Glomerular visceral epithelial cell (primary cell): ENCODE measurements around the gene CHMP5.
"Not testable (repeated sequence)": the region's sequence is repeated elsewhere in the genome, so short reads cannot be mapped to it uniquely, and the experiment has no call there.

Source experiments
- DNase-seq: peaks from one replicate; pipeline ENCODE4 v3.0.0-alpha.2; 2016; ENCODE audit errors: extremely low spot score

Gene CHMP5

DNA sequence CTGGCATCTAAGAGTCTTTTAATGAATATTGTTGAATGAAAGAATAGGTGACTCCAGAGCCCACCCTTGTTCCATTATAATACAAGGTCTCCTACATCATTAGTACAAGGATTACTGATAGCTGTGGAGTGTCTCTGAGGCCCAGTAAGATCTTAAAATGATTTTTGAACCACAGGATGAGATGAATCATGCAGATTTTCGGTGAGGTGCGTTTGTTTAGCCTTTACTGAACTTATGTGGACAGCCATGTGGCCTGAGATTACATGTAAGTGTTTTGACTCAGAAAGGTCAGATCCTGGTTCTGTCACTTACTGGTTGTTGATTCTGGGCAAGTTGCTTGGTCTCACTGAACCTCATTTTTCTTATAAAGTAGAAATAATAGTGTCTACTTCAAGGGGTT, 47.1 kb downstream of the CHMP5 start:
- DNase-seq, result no peak

GRCh38 chr9:33315371-33315770, 50.5 kb downstream of the CHMP5 start:
- no peak for DNase-seq

DNA sequence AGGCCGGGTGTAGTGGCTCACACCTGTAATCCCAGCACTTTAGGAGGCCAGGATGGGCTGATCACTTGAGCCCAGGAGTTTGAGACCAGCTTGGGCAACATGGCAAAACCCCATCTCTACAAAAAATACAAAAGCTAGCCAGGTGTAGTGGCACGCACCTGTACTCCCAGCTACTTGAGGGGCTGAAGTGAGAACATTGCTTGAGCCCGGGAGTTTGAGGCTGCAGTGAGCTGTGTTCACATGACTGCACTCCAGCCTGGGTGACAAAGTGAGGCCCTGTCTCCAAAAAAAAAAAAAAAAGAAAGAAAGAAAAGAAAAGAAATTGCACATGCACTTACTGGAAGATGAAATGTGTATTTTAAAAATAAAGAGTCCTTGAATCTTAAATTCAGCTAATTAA, 52.3 kb downstream of the CHMP5 start:
- DNase-seq, result not testable (repeated sequence)

DNA sequence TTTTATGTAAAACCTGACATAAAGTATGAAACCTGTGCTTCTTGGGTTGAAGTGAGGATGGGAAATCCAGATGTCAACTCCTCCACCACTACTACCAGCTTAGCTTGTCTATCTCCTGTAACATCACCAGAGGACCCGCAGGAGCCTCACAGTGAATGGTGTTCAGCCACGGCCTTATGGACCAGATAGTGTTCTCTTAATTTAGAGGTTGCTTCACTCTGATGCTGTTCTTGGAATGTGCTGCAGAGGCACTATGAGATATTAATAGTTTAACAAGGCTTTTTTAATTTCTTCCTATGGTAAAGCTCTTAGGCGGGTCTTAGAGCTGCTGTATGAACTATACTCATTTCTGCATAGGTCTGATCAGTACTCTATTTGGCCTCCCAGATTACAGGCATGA, 53.4 kb downstream of the CHMP5 start:
- DNase-seq, result no peak

- DNase-seq, result no peak
These were observed 53.9 kb downstream of the CHMP5 start for GRCh38 chr9:33318781-33319180.

DNA sequence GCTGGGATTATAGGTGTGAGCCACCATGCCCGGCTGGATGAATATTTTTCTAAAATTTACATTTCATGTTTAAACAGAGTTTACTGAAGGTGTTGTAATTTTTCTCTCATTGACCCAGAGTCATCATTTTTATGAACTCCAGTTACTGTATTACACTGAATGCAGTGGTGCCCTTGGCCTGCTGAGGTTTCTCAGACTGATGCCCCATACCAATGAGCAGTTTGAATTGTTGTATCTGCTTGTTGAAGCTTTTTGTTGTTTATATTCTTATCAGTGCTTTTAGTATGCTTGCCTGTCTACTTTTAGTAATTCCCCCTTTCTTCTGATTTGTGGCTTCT, 55.4 kb downstream of the CHMP5 start:
- DNase-seq, result no peak

DNA sequence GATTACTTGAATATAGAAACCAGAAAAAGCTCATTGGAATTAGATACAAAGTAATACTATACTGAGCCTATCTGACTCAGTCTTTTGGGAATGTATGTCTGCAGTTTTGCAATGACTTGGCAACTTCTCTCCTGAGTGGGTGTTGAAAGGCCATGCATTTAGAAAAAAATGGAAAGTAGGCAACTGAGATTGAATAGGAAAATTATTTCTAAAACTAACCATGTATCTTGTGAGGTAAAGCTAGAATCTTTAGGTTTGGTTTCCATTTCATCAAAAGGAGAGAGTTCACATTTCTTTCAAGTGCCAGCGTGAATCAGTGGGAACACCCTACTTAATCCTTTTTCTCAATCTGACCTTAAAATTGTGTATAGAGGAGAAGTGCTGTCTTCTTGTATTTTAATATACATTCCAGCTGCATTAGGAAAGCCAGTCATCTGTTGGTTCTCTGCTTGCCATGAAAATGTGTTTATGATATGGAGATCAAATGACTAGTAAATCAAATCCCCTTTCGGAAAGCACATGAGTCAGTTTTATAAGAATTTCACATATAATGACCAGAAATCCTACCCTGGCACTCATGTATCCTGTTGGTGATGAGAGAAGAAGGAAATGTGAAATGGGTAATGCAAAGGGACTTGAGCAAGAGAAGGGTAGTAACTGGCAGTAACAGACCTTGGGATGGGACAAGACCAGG, 55.9 kb downstream of the CHMP5 start:
- peak; percentile 70 for DNase-seq

DNA sequence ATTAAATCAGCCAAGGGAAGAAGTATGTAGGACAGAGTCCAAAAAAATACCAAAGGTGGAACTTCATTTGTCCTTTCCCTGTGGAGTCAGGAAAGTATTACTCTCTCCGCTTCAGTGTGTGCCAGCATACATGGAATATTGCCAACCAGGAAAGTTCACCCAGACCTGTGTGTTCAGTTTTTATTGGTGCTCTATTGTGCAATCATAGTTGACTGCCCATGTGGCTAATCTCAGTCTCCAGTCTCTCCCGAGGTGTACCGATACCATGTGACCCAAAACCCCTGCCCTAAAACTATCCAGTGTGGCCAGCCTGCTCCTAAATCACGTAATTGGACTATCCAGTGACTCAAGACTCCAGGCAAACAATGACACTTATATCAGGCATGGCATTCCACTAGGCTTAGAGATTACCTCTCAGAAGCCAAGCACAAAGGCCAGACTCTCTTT, 64.3 kb downstream of the CHMP5 start:
- peak; percentile 97 for DNase-seq

GRCh38 chr9:33329979-33330378, 65.1 kb downstream of the CHMP5 start:
- DNase-seq, result no peak

DNA sequence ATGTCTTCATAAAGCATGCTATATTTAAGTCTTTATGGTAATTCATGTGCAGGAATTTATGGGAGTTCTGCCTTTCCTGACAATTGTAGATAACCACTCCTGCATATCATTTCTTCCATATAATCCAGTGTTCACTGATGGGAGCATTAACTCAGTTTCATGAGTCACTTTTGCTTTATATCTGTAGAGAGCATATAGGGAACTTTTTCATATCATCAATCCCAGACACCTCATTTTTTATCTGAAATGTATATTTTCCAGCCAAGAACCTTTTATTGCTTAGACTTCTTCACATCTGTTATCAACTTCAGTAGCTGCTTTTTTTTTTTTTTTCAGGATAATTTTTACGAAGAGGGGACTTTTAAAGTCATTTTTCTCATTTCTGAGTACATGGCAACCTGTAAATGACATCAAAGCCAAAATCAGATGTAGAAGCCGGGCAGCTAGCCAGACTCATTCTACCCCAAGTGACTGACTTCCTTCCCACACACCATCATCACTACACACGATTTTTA, 66.6 kb downstream of the CHMP5 start:
- no peak for DNase-seq
